ENCODE measurements around the gene MT3.
A peak's percentile ranks its signal among the peaks of the same experiment; 100 is the strongest.

The MT3 gene

GRCh38 chr16:56631197-56631596 is 41.9 kb downstream of the MT3 start:
- DNase-seq (ENCODE audit: low read depth) = no peak
- TF ChIP-seq CTCF (conservative IDR thresholded peaks at IDR 0.05; ENCODE audit: low read depth, low read length) = no peak
- no peak overlapping the region for H3K4me3 ChIP-seq (ENCODE audit: low read length)

- no peak for DNase-seq (ENCODE audit: low read depth)
- peak overlapping the region; percentile 39 for H3K4me3 ChIP-seq (ENCODE audit: low read length)
- TF ChIP-seq CTCF (conservative IDR thresholded peaks at IDR 0.05; ENCODE audit: low read depth, low read length) = no peak
Observed at GRCh38 chr16:56631832-56632155, 42.5 kb downstream of the MT3 start.

- no peak for TF ChIP-seq CTCF (conservative IDR thresholded peaks at IDR 0.05; ENCODE audit: low read depth, low read length)
- peak within 1 kb of the TSS; percentile 39 for H3K4me3 ChIP-seq (ENCODE audit: low read length)
- no peak for DNase-seq (ENCODE audit: low read depth)
Observed at GRCh38 chr16:56632156-56632847, 43.0 kb downstream of the MT3 start, which contains the start of gene MT1M. Gene MT1M, plus strand, starts transcription at chr16:56632659. Its CDS starts 73 bp downstream, at chr16:56632732.

GRCh38 chr16:56632848-56633365 is 43.6 kb downstream of the MT3 start:
- peak overlapping the region; percentile 39 for H3K4me3 ChIP-seq (ENCODE audit: low read length)
- DNase-seq (ENCODE audit: low read depth) = no peak
- no peak for TF ChIP-seq CTCF (conservative IDR thresholded peaks at IDR 0.05; ENCODE audit: low read depth, low read length)

GRCh38 chr16:56633535-56633934 is 44.2 kb downstream of the MT3 start:
- no peak for TF ChIP-seq CTCF (conservative IDR thresholded peaks at IDR 0.05; ENCODE audit: low read depth, low read length)
- DNase-seq (ENCODE audit: low read depth) = no peak
- no peak overlapping the region for H3K4me3 ChIP-seq (ENCODE audit: low read length)

GRCh38 chr16:56634715-56635440 is 45.5 kb downstream of the MT3 start:
- TF ChIP-seq CTCF (conservative IDR thresholded peaks at IDR 0.05; ENCODE audit: low read depth, low read length) = no peak
- H3K4me3 ChIP-seq (ENCODE audit: low read length) = no peak overlapping the region
- DNase-seq (ENCODE audit: low read depth) = no peak

Data from retinal pigment epithelial cell (primary cell).